ENCODE results near the gene LYSMD1. TPM values are rescaled to one million over a fixed set of nuclear protein-coding genes. Genes with fewer than 3 reads are reported as not detected.

The LYSMD1 gene
- total RNA-seq, 1 donor from 2014 or later, result 11.9 TPM

DNA sequence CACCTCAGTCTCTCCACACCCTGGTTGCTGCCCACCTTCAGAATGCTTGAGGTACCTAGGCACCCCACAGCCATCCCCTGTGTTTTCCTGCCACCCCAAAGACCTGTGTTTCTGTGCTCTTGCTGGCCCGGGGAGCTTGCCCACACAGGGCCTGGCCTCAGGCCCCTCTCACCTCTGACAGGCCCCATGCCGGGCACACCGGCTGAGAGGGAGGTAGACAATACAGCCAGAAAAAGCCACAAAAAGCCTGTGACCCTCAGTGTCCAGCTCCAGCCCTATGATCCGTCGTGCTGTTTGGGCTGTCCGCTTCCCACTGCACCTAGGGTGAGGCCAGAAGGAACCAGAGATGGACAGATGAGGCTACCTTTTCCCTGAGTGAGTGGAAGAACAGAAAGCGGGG, 30.7 kb downstream of the LYSMD1 start:
- TF ChIP-seq, protein P1, sequence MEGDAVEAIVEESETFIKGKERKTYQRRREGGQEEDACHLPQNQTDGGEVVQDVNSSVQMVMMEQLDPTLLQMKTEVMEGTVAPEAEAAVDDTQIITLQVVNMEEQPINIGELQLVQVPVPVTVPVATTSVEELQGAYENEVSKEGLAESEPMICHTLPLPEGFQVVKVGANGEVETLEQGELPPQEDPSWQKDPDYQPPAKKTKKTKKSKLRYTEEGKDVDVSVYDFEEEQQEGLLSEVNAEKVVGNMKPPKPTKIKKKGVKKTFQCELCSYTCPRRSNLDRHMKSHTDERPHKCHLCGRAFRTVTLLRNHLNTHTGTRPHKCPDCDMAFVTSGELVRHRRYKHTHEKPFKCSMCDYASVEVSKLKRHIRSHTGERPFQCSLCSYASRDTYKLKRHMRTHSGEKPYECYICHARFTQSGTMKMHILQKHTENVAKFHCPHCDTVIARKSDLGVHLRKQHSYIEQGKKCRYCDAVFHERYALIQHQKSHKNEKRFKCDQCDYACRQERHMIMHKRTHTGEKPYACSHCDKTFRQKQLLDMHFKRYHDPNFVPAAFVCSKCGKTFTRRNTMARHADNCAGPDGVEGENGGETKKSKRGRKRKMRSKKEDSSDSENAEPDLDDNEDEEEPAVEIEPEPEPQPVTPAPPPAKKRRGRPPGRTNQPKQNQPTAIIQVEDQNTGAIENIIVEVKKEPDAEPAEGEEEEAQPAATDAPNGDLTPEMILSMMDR (conservative IDR thresholded peaks at IDR 0.05), result no peak
- H3K9me3 Mint-ChIP-seq, result no peaks in the 10 kb centered on the region
- peak overlapping the region; percentile 27 for H3K27ac Mint-ChIP-seq (ENCODE audit: unreplicated experiment)
- DNase-seq (ENCODE audit: low read depth, low spot score), result no peak
- peaks cover 33% of the 10 kb centered on the region for H3K27me3 Mint-ChIP-seq (ENCODE audit: low read depth)
- H3K4me3 Mint-ChIP-seq, result no peak overlapping the region
- peaks cover 14% of the 10 kb centered on the region for H3K36me3 Mint-ChIP-seq (ENCODE audit: low read depth)
- peaks cover 15% of the 10 kb centered on the region for H3K4me1 Mint-ChIP-seq

DNA sequence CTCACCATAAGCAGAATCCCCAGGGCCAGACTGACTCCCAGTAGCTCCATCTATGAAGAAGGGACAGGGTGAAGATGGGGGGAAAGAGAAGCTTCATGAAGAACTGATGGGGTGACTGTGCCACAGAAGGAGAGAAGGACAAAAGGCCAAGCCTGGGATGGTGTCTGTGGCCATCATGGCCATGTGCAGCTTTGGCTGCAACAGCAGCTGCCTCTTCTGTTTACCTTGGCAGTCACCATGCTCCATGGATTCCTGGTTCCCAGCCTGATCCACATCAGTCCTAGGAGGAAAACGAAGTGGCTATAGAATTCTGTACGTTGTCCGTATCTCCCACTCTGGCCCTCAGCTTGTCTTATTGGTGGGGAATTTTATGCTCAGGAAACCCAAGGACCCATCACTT, 31.3 kb downstream of the LYSMD1 start:
- no peak for DNase-seq (ENCODE audit: low read depth, low spot score)
- TF ChIP-seq, protein P1 (conservative IDR thresholded peaks at IDR 0.05), result no peak
- Mint-ChIP-seq H3K4me3 (peak overlapping the region; percentile 49), H3K27me3 (ENCODE audit: low read depth) (peaks cover 33% of the 10 kb centered on the region), H3K9me3 (no peaks in the 10 kb centered on the region), H3K36me3 (ENCODE audit: low read depth) (peaks cover 14% of the 10 kb centered on the region), H3K27ac (ENCODE audit: unreplicated experiment) (no peak overlapping the region), H3K4me1 (peaks cover 15% of the 10 kb centered on the region)

DNA sequence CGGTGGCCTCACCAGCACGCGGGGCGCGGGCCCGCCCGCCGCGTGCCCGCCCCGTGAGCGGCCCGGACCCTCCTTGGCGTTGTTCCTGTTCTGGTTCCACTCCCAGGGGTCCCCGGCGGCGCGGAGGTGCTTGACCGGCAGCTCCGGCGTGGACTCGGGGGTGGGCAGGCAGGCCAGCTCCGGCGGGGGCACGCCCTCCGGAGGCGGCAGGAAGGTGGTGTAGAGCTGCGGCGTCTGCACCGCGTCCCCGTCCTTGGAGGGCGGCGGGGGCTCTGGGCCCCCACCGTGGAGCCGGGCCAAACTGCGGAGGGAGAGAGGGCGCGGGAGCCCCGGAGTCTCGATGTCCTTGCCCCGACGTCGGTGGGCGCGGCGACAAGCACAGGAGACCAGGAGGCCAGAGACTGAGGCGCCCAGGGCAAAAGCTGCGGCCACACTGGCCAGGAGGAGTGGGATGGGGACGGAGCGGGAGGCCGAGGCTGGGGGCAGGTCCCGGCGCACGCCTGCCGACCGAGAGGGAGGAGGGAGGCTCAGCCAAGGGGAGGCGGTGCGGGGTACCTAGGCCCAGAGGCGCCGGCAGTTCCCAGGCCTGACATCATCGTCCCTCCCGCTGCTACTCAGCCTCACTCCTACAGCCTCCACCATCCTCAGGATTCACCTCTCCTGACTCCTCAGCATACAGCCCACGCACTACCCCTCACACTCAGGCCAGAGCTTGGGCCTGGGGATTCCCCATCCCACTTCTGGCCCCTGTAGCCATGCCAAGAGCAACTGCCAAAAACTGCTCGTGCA, 32.5 kb downstream of the LYSMD1 start:
- no peak overlapping the region for H3K4me3 Mint-ChIP-seq
- H3K27me3 Mint-ChIP-seq (ENCODE audit: low read depth), result peaks cover 33% of the 10 kb centered on the region
- DNase-seq (ENCODE audit: low read depth, low spot score), result no peak
- no peaks in the 10 kb centered on the region for H3K9me3 Mint-ChIP-seq
- TF ChIP-seq, protein P1 (conservative IDR thresholded peaks at IDR 0.05), result no peak
- H3K27ac Mint-ChIP-seq (ENCODE audit: unreplicated experiment), result no peak overlapping the region
- H3K4me1 Mint-ChIP-seq, result peaks cover 23% of the 10 kb centered on the region
- peaks cover 14% of the 10 kb centered on the region for H3K36me3 Mint-ChIP-seq (ENCODE audit: low read depth)

DNA sequence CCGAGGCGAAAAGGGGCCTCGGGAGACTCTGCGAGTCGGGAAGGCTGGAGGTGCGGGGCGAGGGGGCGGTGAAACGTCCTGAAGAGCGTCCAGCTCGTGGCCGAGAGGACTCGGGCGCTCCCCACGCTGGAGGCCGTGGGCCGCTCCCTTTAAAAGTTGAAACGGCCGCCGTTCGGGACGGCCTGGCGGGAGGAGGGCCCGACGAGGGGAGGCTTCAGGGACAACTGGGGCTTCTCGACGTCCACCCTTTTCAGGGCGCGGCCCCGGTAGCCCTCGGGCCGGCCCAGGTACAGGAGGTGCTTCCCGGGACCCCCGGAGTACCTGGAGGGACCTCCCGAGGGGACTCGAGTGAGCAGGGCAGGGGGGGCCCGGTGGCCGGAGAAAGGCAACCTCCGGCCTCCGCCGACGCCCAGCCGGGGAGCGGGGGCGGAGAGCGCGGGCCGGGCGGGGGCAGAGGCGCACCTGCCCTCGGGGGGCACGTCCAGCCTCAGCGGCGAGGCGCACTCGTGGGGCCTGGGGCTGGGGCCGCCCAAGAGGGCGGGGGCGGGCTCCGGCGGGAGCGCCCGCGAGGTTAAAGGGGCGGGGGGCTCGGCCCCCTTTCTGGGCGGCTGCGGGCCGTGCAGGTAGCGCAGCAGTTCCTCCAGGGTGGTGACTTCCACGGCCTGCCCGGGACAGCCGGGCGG, 33.2 kb downstream of the LYSMD1 start:
- Mint-ChIP-seq H3K4me1 (peaks cover 23% of the 10 kb centered on the region), H3K36me3 (ENCODE audit: low read depth) (peaks cover 14% of the 10 kb centered on the region), H3K9me3 (no peaks in the 10 kb centered on the region), H3K27me3 (ENCODE audit: low read depth) (peaks cover 33% of the 10 kb centered on the region), H3K4me3 (no peak overlapping the region), H3K27ac (ENCODE audit: unreplicated experiment) (no peak overlapping the region)
- TF ChIP-seq, protein P1 (conservative IDR thresholded peaks at IDR 0.05), result no peak
- DNase-seq (ENCODE audit: low read depth, low spot score), result no peak

DNA sequence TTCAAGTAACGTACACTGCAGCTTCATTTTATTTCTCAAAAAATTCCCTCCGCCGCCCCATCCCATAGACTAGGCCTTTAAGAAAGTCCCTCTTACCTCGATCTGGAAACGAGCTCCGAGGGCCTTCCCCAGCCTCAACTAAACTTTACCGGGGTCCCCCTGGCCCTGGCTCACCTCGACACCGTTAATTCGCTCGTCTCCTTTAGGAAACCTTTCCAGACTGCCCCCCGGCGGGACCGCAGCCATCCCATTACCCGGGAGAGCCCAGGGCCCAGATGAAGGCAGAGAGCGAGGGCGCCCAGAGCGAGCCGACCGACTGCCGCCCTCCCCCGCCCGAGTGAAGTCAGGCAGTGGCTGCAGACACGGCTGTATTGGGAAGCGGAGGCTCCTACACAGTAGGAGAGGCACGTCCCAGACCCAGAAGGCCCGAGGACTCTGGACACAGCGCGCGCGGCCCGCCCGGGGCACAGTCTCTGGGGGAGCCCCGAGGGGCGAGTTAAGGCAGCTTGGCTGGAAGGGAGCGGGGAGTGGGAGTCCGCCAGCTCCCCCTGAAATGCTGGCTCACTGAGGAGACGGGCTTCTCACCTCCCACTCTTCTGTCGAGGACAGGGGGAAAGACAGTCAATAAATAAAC, 33.9 kb downstream of the LYSMD1 start:
- H3K4me3 Mint-ChIP-seq, result peak overlapping the region; percentile 81
- H3K27me3 Mint-ChIP-seq (ENCODE audit: low read depth), result peaks cover 33% of the 10 kb centered on the region
- peaks cover 13% of the 10 kb centered on the region for H3K36me3 Mint-ChIP-seq (ENCODE audit: low read depth)
- H3K9me3 Mint-ChIP-seq, result no peaks in the 10 kb centered on the region
- DNase-seq (ENCODE audit: low read depth, low spot score), result peak; percentile 30
- H3K4me1 Mint-ChIP-seq, result peaks cover 23% of the 10 kb centered on the region
- TF ChIP-seq, protein P1 (conservative IDR thresholded peaks at IDR 0.05), result no peak
- no peak overlapping the region for H3K27ac Mint-ChIP-seq (ENCODE audit: unreplicated experiment)
